Mucosa of descending colon (tissue), 3 donors: Measurements from ENCODE around the gene C12orf57. TPM values are rescaled to one million over a fixed set of nuclear protein-coding genes. Genes with fewer than 3 reads are reported as not detected.

ENCODE experiments used
- ATAC-seq: fragments of 200-7000 bp; cut with Tn5 transposase; one replicate; pipeline ENCODE4 v1.9.1; 2020; ENCODE audit warnings: mild to moderate bottlenecking, moderate library complexity
- DNase-seq, 3 donors: peaks; one replicate each; pipeline ENCODE4 v3.0.0-alpha.2; 2020
- H3K36me3 ChIP-seq: fragments of 200-600 bp; one replicate; pipeline ENCODE4 v1.8.0; 2021; ENCODE audit warnings: low read depth, mild to moderate bottlenecking
- H3K4me1 ChIP-seq: fragments of 200-600 bp; one replicate; pipeline ENCODE4 v1.8.0; 2021; ENCODE audit warnings: low read depth, mild to moderate bottlenecking
- H3K4me3 ChIP-seq: fragments of 200-600 bp; one replicate; pipeline ENCODE4 v1.8.0; 2021; ENCODE audit warnings: mild to moderate bottlenecking
- H3K9me3 ChIP-seq: fragments of 200-600 bp; one replicate; pipeline ENCODE4 v1.8.0; 2021; ENCODE audit warnings: mild to moderate bottlenecking
- intact Hi-C, 2 donors: fragments of 100-400 bp; cut with DNase I in 1 of 2; cut with micrococcal nuclease in 1 of 2; formaldehyde crosslinking; loops; one replicate each; pipeline versions ENCODE4 v1.11.0 to v1.11.1; 2022; cut with DNase I, micrococcal nuclease
- total RNA-seq, 3 donors: library from RNA; stranded (reverse); fragmentation: NEBNext Ultra II Directional in 2 of 3; extraction: Animal tissue kit (Norgen Biotek cat#: 25700) in 2 of 3; gene quantifications; one replicate each; pipeline versions ENCODE4 v1.2.1 to v1.2.4, GENCODE V29; 2021 to 2023
- TF ChIP-seq, protein P1 (sequence below): fragments of 200-600 bp; IDR thresholded peaks from one replicate; pipeline ENCODE4 v1.8.0; 2022; ENCODE audit warnings: antibody characterized with exemption, mild to moderate bottlenecking
- donor health status: DM: no; HTN: no; CAD: no; lungs with moderate emphysema.
- donor health status: DM: no; HTN: no; CAD: no.
- donor health status: DM: no; HTN: yes; CAD: no.

C12orf57 gene
- total RNA-seq, 3 donors from 2014 or later, result 113 to 175 (median 130) TPM

DNA sequence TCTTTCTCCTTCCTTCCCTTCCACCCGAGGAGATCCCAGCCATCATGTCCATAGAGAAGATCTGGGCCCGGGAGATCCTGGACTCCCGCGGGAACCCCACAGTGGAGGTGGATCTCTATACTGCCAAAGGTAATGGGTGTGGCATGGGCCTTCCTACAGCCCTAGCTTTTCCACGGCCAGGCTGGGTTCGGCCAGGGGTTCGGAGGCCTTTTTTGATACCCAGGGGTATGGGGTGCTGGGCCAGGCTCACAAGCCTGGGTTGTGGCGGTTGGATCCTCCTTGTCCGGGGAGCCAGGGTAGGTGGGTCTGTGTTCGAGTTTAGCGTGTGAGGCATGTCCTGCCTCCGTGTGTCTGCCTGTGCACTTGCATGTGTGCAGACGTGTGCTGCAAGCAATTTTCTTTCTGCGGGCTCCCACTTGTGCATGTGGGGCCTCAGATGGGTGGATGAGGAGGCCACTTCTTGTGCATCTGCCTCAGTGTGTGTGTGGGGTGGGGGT, 28.0 kb upstream of the C12orf57 start:
- ATAC-seq, result no peak
- no peak overlapping the region for H3K4me3 ChIP-seq
- TF ChIP-seq, protein P1, sequence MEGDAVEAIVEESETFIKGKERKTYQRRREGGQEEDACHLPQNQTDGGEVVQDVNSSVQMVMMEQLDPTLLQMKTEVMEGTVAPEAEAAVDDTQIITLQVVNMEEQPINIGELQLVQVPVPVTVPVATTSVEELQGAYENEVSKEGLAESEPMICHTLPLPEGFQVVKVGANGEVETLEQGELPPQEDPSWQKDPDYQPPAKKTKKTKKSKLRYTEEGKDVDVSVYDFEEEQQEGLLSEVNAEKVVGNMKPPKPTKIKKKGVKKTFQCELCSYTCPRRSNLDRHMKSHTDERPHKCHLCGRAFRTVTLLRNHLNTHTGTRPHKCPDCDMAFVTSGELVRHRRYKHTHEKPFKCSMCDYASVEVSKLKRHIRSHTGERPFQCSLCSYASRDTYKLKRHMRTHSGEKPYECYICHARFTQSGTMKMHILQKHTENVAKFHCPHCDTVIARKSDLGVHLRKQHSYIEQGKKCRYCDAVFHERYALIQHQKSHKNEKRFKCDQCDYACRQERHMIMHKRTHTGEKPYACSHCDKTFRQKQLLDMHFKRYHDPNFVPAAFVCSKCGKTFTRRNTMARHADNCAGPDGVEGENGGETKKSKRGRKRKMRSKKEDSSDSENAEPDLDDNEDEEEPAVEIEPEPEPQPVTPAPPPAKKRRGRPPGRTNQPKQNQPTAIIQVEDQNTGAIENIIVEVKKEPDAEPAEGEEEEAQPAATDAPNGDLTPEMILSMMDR, result no peak

DNA sequence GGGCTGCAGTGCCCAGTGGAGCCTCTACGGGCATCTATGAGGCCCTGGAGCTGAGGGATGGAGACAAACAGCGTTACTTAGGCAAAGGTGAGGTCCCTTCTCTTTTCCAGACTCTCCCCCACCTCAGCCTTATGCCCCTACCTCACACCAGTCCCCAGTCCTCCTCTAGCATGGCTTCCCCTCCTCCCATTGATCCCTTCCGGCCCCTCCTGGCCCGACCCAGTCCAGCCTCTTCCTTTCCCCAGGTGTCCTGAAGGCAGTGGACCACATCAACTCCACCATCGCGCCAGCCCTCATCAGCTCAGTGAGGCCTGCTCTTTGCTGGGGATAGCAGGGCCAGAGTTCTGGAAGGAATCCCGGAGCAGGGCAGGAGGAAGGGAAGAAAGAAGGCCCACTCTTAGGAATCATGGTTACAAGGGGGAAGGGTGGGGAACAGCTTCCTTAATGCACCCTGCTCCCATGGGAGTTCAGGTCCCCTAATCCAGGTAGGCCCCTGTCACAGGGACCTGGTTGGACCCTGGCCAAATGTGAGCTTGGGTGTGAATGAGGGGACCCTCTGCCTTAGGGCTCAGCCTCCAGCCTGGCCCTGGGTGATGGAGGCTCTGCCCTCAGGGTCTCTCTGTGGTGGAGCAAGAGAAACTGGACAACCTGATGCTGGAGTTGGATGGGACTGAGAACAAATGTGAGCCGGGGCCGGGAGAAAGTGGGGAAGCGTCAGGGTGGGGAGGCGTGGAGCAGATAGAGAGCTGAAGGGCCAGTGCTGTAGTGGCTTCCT, 27.2 kb upstream of the C12orf57 start:
- ATAC-seq (no peak), DNase-seq (peak in 1 of 3 donors; percentile 39)
- TF ChIP-seq, protein P1, result no peak
- peaks cover 16% of the 10 kb centered on the region for H3K4me1 ChIP-seq
- intact Hi-C loops, result loop anchor here in 1 of 2 donors (10.0 kb wide), 1 partner anchor 178 kb away; the partner anchor contains the start of gene C1R
- no peaks in the 10 kb centered on the region for H3K9me3 ChIP-seq
- no peak overlapping the region for H3K4me3 ChIP-seq
- H3K36me3 ChIP-seq, result no peaks in the 10 kb centered on the region

More for the DNA sequence above, 28.0 kb upstream of the C12orf57 start:
- intact Hi-C loops, result loop anchor here in 1 of 2 donors (10.0 kb wide), 1 partner anchor 179 kb away; the partner anchor contains the start of gene C1R
- Histone ChIP-seq H3K36me3 (no peaks in the 10 kb centered on the region), H3K9me3 (no peaks in the 10 kb centered on the region), H3K4me1 (peaks cover 16% of the 10 kb centered on the region)
- peak in 1 of 3 donors; percentile 52 for DNase-seq

DNA sequence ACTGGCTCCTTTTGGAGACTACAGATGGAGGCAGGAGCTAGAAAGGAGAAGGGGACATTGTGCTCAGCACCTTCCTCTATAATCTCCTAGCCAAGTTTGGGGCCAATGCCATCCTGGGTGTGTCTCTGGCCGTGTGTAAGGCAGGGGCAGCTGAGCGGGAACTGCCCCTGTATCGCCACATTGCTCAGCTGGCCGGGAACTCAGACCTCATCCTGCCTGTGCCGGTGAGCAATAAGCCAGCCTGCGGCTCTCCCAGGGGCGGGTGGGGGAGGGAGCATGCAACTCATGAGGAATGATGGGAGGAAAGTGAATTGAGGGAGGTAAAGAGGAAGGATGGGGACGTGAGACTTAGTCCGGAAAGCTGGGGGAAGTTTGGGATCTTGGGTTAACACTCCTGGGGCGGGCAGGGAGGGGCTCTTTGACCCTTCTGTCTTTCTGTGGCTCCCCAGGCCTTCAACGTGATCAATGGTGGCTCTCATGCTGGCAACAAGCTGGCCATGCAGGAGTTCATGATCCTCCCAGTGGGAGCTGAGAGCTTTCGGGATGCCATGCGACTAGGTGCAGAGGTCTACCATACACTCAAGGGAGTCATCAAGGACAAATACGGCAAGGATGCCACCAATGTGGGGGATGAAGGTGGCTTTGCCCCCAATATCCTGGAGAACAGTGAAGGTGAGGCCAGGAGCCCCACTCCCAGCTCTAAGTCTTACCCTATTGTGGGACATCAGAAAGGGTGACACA, 26.2 kb upstream of the C12orf57 start:
- Histone ChIP-seq H3K36me3 (no peaks in the 10 kb centered on the region), H3K4me3 (no peak overlapping the region), H3K4me1 (peaks cover 16% of the 10 kb centered on the region), H3K9me3 (no peaks in the 10 kb centered on the region)
- DNase-seq, result no peak
- intact Hi-C loops, result loop anchor here in 1 of 2 donors (10.0 kb wide), 1 partner anchor 177 kb away; the partner anchor contains the start of gene C1R
- TF ChIP-seq, protein P1, result no peak
- ATAC-seq, result no peak

DNA sequence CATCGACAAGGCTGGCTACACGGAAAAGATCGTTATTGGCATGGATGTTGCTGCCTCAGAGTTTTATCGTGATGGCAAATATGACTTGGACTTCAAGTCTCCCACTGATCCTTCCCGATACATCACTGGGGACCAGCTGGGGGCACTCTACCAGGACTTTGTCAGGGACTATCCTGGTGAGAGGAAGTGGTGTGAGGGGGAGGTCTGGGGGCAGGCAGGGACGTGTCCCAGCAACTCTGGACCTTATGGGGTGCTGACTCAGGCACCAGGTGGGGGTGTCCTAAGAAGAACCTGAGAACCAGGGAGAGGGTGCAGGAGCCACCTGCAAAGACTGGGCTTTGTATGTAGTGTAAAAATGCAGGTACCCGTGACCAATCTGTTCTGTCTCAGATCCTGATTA, 24.2 kb upstream of the C12orf57 start:
- ATAC-seq (no peak), DNase-seq (peak in 1 of 3 donors; percentile 6)
- intact Hi-C loops, result loop anchor here in 1 of 2 donors (10.0 kb wide), 1 partner anchor 175 kb away; the partner anchor contains the start of gene C1R
- Histone ChIP-seq H3K4me3 (no peak overlapping the region), H3K9me3 (no peaks in the 10 kb centered on the region), H3K36me3 (no peaks in the 10 kb centered on the region), H3K4me1 (peaks cover 13% of the 10 kb centered on the region)
- TF ChIP-seq, protein P1, result no peak

DNA sequence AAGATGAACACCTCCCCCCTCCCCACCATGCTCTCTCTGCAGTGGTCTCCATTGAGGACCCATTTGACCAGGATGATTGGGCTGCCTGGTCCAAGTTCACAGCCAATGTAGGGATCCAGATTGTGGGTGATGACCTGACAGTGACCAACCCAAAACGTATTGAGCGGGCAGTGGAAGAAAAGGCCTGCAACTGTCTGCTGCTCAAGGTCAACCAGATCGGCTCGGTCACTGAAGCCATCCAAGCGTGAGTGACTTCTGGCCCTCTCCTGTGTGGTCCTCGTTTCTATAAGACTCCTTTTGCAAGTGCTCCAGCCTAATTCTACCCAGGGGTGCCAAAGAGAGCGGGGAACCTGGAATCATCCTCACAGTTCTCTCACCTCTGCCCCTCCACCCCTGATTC, 22.3 kb upstream of the C12orf57 start:
- no peaks in the 10 kb centered on the region for H3K36me3 ChIP-seq
- intact Hi-C loops, result no loop called here
- H3K4me3 ChIP-seq, result no peak overlapping the region
- TF ChIP-seq, protein P1, result no peak
- DNase-seq (no peak), ATAC-seq (no peak)
- peaks cover 24% of the 10 kb centered on the region for H3K4me1 ChIP-seq
- no peaks in the 10 kb centered on the region for H3K9me3 ChIP-seq
